A673 (cell line): ENCODE data around the gene TLR5.

Experiments used
- CTCF ChIP-seq: fragments of 300-800, 200-600 bp; sonication (generic); conservative IDR thresholded peaks from 2 replicates; pipeline ENCODE4 v1.5.1; 2017; ENCODE audit warnings: low read depth, mild to moderate bottlenecking, antibody characterized with exemption, low read length, moderate library complexity, mixed read lengths
- EZH2 ChIP-seq: fragments of 200-600 bp; sonication (generic); IDR thresholded peaks from 2 replicates; pipeline ENCODE4 v1.6.1; 2017; ENCODE audit warnings: borderline replicate concordance, low read depth, mild to moderate bottlenecking, mixed read lengths, antibody characterized with exemption, low read length; ENCODE audit not compliant: poor library complexity, severe bottlenecking

DNA sequence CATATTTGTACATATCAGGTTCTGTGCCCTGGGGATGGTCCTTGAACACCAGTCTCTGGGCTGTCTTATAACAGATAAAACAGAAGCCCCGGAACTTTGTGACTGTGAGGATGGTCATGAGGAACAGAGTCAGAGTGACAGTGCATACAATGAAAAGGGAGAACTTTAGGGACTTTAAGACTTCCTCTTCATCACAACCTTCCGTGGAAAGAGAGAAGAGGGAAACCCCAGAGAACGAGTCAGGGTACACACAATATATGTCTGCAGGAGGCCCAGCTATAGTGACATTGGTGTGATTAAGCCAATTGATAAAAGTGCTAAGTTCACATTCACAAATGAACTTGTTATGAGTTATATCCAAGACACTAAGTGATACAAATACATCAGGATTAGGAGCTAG lies 32.1 kb downstream of the TLR5 start:
- TF ChIP-seq CTCF (no peak), EZH2 (no peak)
